ENCODE data around the gene SETD1B.

DNA sequence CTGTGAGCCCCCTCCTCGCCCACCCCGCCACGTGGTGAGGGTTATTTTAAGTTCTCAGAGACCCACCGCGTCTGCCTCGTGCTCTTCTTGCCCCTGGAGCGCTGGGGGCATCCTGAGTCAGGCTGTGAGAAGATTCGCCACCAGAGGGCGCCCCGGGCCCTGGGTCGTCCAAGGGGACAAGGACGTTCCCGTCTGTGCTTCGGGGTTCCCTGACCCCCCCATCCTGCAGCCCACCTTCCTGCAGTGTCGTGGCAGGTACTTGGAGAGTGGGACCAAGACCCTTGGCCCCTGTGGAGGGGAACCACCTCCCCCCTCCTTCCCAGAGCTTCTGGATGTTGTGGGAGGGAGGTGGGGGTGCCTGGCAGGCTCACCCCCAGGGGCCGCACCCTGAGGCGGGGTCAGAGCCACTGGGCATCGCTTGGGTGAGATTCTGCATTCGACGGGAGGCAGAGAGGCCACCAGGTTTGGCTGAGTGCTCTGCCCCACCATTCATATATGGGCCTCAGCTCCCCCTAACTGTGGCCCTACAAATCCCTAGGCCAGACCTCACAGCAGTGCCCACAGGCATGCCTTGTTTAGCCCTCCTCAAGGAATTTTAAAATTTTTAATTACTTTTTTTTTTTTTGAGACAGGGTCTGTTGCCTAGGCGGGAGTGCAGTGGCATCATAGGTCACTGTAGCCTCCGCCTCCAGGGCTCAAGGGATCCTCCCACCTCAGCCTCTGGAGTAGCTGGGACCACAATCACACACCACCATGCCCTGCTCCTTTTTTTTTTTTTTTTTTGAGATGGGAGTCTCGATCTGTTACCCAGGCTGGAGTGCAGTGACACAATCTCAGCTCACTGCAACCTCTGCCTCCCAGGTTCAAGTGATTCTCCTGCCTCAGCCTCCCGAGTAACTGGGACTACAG, 27.4 kb upstream of the SETD1B start:
- TF ChIP-seq, protein P1, sequence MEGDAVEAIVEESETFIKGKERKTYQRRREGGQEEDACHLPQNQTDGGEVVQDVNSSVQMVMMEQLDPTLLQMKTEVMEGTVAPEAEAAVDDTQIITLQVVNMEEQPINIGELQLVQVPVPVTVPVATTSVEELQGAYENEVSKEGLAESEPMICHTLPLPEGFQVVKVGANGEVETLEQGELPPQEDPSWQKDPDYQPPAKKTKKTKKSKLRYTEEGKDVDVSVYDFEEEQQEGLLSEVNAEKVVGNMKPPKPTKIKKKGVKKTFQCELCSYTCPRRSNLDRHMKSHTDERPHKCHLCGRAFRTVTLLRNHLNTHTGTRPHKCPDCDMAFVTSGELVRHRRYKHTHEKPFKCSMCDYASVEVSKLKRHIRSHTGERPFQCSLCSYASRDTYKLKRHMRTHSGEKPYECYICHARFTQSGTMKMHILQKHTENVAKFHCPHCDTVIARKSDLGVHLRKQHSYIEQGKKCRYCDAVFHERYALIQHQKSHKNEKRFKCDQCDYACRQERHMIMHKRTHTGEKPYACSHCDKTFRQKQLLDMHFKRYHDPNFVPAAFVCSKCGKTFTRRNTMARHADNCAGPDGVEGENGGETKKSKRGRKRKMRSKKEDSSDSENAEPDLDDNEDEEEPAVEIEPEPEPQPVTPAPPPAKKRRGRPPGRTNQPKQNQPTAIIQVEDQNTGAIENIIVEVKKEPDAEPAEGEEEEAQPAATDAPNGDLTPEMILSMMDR (IDR thresholded peaks at IDR 0.05) = peak; percentile 77 to 82 (median 79)
- TF ChIP-seq POLR2A (IDR thresholded peaks at IDR 0.05) = no peak

Data from uterus (tissue), 2 donors.